Hepatocyte (in vitro differentiated cells): ENCODE results near the gene PLEKHO1. TPM values are rescaled to one million over a fixed set of nuclear protein-coding genes. Genes with fewer than 3 reads are reported as not detected.

Experiments used
- DNase-seq: peaks from one replicate; pipeline ENCODE4 v3.0.0-alpha.2; 2016; ENCODE audit warnings: low spot score
- H2AFZ ChIP-seq: fragments of 200-600 bp; sonication (generic); 2 replicates; pipeline ENCODE4 v1.6.0; 2016; ENCODE audit warnings: antibody characterized with exemption, mild to moderate bottlenecking
- H3K27ac ChIP-seq: fragments of 200-600 bp; sonication (generic); 2 replicates; pipeline ENCODE4 v1.5.1; 2016; ENCODE audit warnings: mild to moderate bottlenecking
- H3K27me3 ChIP-seq: fragments of 200-600 bp; sonication (generic); 2 replicates; pipeline ENCODE4 v1.6.1; 2016
- H3K36me3 ChIP-seq: fragments of 200-600 bp; sonication (generic); replicated peaks from 2 replicates; pipeline ENCODE4 v1.5.1; 2016; ENCODE audit warnings: low read depth; ENCODE audit not compliant: insufficient read depth
- H3K4me1 ChIP-seq: fragments of 200-600 bp; sonication (generic); 2 replicates; pipeline ENCODE4 v1.5.1; 2016; ENCODE audit warnings: mild to moderate bottlenecking, moderate library complexity; ENCODE audit not compliant: insufficient read depth
- H3K4me2 ChIP-seq: fragments of 200-600 bp; sonication (generic); 2 replicates; pipeline ENCODE4 v1.6.0; 2016
- H3K4me3 ChIP-seq: fragments of 200-600 bp; sonication (generic); 2 replicates; pipeline ENCODE4 v1.5.1; 2016; ENCODE audit warnings: mild to moderate bottlenecking
- H3K79me2 ChIP-seq: fragments of 200-600 bp; sonication (generic); 2 replicates; pipeline ENCODE4 v1.6.0; 2017; ENCODE audit warnings: mild to moderate bottlenecking
- H3K9me2 ChIP-seq: fragments of 200-600 bp; sonication (generic); replicated peaks from 2 replicates; pipeline ENCODE4 v1.6.0; 2017; ENCODE audit warnings: mild to moderate bottlenecking; ENCODE audit not compliant: insufficient read depth
- H3K9me3 ChIP-seq: fragments of 200-600 bp; sonication (generic); 2 replicates; pipeline ENCODE4 v1.5.1; 2016; ENCODE audit warnings: low read depth, mild to moderate bottlenecking
- H4K20me1 ChIP-seq: fragments of 200-600 bp; sonication (generic); 2 replicates; pipeline ENCODE4 v1.6.0; 2016; ENCODE audit warnings: mild to moderate bottlenecking; ENCODE audit not compliant: insufficient read depth, poor library complexity, severe bottlenecking
- EZH2 ChIP-seq: fragments of 200-600 bp; sonication (generic); IDR thresholded peaks from 2 replicates; pipeline ENCODE4 v1.6.1; 2016; ENCODE audit warnings: antibody characterized with exemption, mild to moderate bottlenecking, borderline replicate concordance
- EZH2phosphoT487 ChIP-seq: fragments of 200-600 bp; sonication (generic); IDR thresholded peaks from one replicate; pipeline ENCODE4 v1.6.1; 2018; ENCODE audit warnings: antibody characterized with exemption, mild to moderate bottlenecking, low read depth, moderate library complexity; ENCODE audit not compliant: unreplicated experiment, severe bottlenecking
- WGBS: methylation state at CpG from one replicate; pipeline ENCODE4 v1.1.6; 2016; ENCODE audit warnings: low lambda C conversion rate; ENCODE audit errors: missing lambda C conversion rate; 5-methylcytosine and 5-hydroxymethylcytosine counted together
- polyA plus RNA-seq: library from polyadenylated mRNA; unstranded; fragments of >200 nt; fragmentation: Nextera tagmentation; extraction: Ambion mirVana; gene quantifications from 2 replicates; pipeline ENCODE4 v1.2.1, GENCODE V29; 2016
- total RNA-seq: library from RNA; depleted of rRNA; stranded (reverse); fragments of >200 nt; gene quantifications from 2 replicates; pipeline ENCODE4 v1.2.3, GENCODE V29; 2014
- TF ChIP-seq, protein P1 (sequence below): fragments of 200-600 bp; sonication (generic); IDR thresholded peaks from 2 replicates; pipeline ENCODE4 v1.5.1; 2016; ENCODE audit warnings: antibody characterized with exemption, mild to moderate bottlenecking; ENCODE audit not compliant: poor library complexity

PLEKHO1 gene
- total and polyA plus RNA-seq, 2 experiments from 2014 or later, result 23.7 to 33.0 TPM

DNA sequence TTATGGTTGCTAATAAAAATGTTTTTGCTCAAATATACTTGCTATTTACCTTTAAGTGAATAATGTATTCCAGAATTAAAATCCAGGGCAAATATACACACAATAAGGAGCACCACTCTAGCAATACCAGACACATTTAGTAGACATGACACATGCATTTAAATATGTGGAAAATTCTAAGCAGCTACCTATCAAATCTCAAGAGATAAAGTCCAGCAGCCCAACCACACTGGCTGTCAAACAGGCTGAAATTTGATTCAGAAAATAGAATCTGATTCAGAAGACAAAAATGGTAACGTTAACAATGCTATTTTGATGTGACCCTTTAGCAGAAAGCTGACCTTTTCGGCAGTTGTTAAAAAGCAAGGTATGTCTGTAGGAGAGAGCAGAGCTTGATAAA lies 42.3 kb downstream of the PLEKHO1 start:
- no peaks in the 10 kb centered on the region for H3K9me2 ChIP-seq
- no peak overlapping the region for H2AFZ ChIP-seq
- H4K20me1 ChIP-seq, result no peaks in the 10 kb centered on the region
- no peaks in the 10 kb centered on the region for H3K9me3 ChIP-seq
- DNase-seq, result peak; percentile 27
- H3K4me1 ChIP-seq, result no peaks in the 10 kb centered on the region
- 72% methylated on average over 2 of the region's 2 CpGs for WGBS
- H3K27me3 ChIP-seq, result no peaks in the 10 kb centered on the region
- H3K4me2 ChIP-seq, result no peak overlapping the region
- H3K4me3 ChIP-seq, result no peak overlapping the region
- TF ChIP-seq, protein P1, sequence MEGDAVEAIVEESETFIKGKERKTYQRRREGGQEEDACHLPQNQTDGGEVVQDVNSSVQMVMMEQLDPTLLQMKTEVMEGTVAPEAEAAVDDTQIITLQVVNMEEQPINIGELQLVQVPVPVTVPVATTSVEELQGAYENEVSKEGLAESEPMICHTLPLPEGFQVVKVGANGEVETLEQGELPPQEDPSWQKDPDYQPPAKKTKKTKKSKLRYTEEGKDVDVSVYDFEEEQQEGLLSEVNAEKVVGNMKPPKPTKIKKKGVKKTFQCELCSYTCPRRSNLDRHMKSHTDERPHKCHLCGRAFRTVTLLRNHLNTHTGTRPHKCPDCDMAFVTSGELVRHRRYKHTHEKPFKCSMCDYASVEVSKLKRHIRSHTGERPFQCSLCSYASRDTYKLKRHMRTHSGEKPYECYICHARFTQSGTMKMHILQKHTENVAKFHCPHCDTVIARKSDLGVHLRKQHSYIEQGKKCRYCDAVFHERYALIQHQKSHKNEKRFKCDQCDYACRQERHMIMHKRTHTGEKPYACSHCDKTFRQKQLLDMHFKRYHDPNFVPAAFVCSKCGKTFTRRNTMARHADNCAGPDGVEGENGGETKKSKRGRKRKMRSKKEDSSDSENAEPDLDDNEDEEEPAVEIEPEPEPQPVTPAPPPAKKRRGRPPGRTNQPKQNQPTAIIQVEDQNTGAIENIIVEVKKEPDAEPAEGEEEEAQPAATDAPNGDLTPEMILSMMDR, result no peak
- no peak for TF ChIP-seq EZH2phosphoT487
- TF ChIP-seq EZH2, result no peak
- H3K79me2 ChIP-seq, result no peaks in the 10 kb centered on the region
- H3K36me3 ChIP-seq, result no peaks in the 10 kb centered on the region
- no peak overlapping the region for H3K27ac ChIP-seq

DNA sequence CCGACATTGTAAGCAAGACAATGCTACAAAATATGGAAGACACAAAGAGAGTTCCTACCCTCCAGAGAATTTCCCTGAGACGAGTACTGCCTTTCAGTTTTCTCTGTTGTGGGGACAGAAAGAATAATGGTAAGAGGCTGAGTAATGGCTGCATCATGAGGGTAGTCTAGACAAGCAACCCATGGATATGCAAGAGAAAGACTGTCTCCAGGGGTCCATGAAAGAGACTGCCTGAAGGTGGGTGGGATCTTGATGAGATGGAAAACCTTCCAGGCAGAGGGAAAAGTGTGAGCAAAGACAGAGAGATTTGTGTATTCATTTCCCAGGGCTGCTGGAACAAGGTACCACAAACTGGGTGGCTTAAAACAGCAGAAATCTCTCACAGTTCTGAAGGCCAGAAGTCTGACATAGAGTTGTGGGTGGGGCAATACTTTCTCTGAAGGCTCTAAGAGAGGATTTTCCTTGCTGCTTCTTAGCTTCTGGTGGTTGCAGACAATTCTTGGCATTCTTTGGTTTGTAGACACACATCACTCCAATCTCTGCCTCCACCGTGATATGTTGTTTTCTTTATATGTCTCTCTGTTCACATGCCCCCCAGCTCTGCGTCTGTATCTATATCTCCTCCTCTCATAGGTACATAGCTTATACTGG lies 44.8 kb downstream of the PLEKHO1 start:
- no peaks in the 10 kb centered on the region for H3K4me1 ChIP-seq
- H3K36me3 ChIP-seq, result no peaks in the 10 kb centered on the region
- no peaks in the 10 kb centered on the region for H4K20me1 ChIP-seq
- no peaks in the 10 kb centered on the region for H3K27me3 ChIP-seq
- H3K79me2 ChIP-seq, result no peaks in the 10 kb centered on the region
- DNase-seq, result peak; percentile 26
- no peak overlapping the region for H3K4me3 ChIP-seq
- no peaks in the 10 kb centered on the region for H3K9me3 ChIP-seq
- no peak overlapping the region for H3K4me2 ChIP-seq
- 81% methylated on average over 4 of the region's 4 CpGs for WGBS
- H2AFZ ChIP-seq, result no peak overlapping the region
- H3K9me2 ChIP-seq, result no peaks in the 10 kb centered on the region
- H3K27ac ChIP-seq, result peak overlapping the region; percentile 27
- TF ChIP-seq EZH2 (no peak), EZH2phosphoT487 (no peak)
- TF ChIP-seq, protein P1, result no peak

DNA sequence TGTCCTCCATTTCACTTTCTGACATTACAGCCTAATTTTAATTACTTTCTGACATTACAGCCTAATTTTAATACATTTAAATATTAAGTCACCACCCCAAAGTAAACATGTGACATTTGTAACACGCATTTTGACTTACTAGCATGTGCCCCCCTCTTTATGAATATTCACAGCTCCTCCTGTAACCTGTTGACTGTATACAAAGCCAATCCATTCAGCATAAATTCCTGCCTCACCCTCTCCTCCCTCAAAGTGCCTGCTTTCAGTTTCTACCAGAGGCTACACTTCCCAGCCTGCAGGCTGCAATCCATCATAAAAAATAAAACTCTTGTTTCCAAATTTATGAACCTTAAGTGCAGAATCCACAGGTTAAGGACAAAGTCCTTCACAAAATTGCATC lies 46.7 kb downstream of the PLEKHO1 start:
- Histone ChIP-seq H3K4me1 (no peaks in the 10 kb centered on the region), H3K36me3 (no peaks in the 10 kb centered on the region), H2AFZ (no peak overlapping the region), H3K4me3 (no peak overlapping the region), H3K9me3 (no peaks in the 10 kb centered on the region), H3K9me2 (no peaks in the 10 kb centered on the region), H3K27ac (no peak overlapping the region), H3K27me3 (no peaks in the 10 kb centered on the region), H4K20me1 (no peaks in the 10 kb centered on the region), H3K4me2 (no peak overlapping the region), H3K79me2 (no peaks in the 10 kb centered on the region)
- WGBS, result 86% methylated on average over 1 of the region's 1 CpG
- TF ChIP-seq EZH2phosphoT487, result no peak
- no peak for TF ChIP-seq EZH2
- TF ChIP-seq, protein P1, result no peak
- DNase-seq, result no peak
